Body of pancreas (tissue), 4 donors: ENCODE measurements around the gene BCL2.

Experiments used
- CTCF ChIP-seq, 7 experiments: fragments of 450-650 bp in 4 of 7; fragments of 200-600 bp in 3 of 7; sonication (generic) in 3 of 7; IDR thresholded peaks; one replicate each; pipeline ENCODE4 v1.5.1; 2016 to 2019; ENCODE audit warnings: antibody characterized with exemption in 7 of 7
- POLR2A ChIP-seq, 3 donors: fragments of 450-650 bp; IDR thresholded peaks; one replicate each; pipeline ENCODE4 v1.6.1; 2016; ENCODE audit warnings: antibody characterized with exemption in 3 of 3, mild to moderate bottlenecking in 2 of 3

- TF ChIP-seq CTCF (IDR thresholded peaks at IDR 0.05), result no peak
- TF ChIP-seq POLR2A (IDR thresholded peaks at IDR 0.05), result no peak
These were observed 246.1 kb downstream of the BCL2 start for GRCh38 chr18:63073481-63073880.
